OCI-LY7 (cell line): ENCODE measurements around the gene LYAR. TPM values are rescaled to one million over a fixed set of nuclear protein-coding genes. Genes with fewer than 3 reads are reported as not detected.

ENCODE experiments used
- BruUV-seq: library from RNA; stranded (reverse); fragments of 400-500 nt; replicated peaks from 2 replicates; lab custom pipeline; 2021; lab: Mats Ljungman, UMichigan
- CTCF ChIA-PET: fragments of 300-600 bp; sonication (Branson Sonifier 250); formaldehyde crosslinking; loops from one replicate; lab custom pipeline; 2022; ENCODE audit warnings: antibody characterized with exemption; ENCODE audit not compliant: unreplicated experiment; lab: Charles Lee
- POLR2A ChIA-PET: fragments of 300-600 bp; sonication (Branson Sonifier 250); formaldehyde crosslinking; loops from one replicate; lab custom pipeline; 2022; ENCODE audit warnings: antibody characterized with exemption; lab: Charles Lee
- DNase-seq: peaks from one replicate; pipeline ENCODE4 v3.0.0-alpha.2; 2015; ENCODE audit warnings: low spot score
- H2AFZ ChIP-seq: fragments of 200-600 bp; sonication (generic), shearing (Covaris generic); 2 replicates; pipeline ENCODE4 v1.6.1; 2014; ENCODE audit warnings: mild to moderate bottlenecking, antibody characterized with exemption, low read length, moderate library complexity
- H3K27ac ChIP-seq: fragments of 200-600 bp; sonication (generic); 2 replicates; pipeline ENCODE4 v1.5.1; 2014; ENCODE audit warnings: mixed run types, low read depth, mild to moderate bottlenecking, moderate library complexity, low read length, inconsistent platforms; ENCODE audit not compliant: poor library complexity, severe bottlenecking
- H3K36me3 ChIP-seq: fragments of 200-600 bp; sonication (generic); 2 replicates; pipeline ENCODE4 v1.6.1; 2014; ENCODE audit warnings: mild to moderate bottlenecking, antibody characterized with exemption, low read length, moderate library complexity, mixed read lengths; ENCODE audit not compliant: insufficient read depth
- H3K4me1 ChIP-seq: fragments of 200-600 bp; sonication (generic); 2 replicates; pipeline ENCODE4 v1.5.1; 2014; ENCODE audit warnings: mild to moderate bottlenecking, low read length; ENCODE audit not compliant: insufficient read depth, poor library complexity, severe bottlenecking
- H3K4me2 ChIP-seq: fragments of 200-600 bp; sonication (generic); 2 replicates; pipeline ENCODE4 v1.6.1; 2014; ENCODE audit warnings: mild to moderate bottlenecking, low read length
- H3K4me3 ChIP-seq: fragments of 200-600 bp; sonication (generic); 2 replicates; pipeline ENCODE4 v1.5.1; 2014; ENCODE audit warnings: mild to moderate bottlenecking, low read depth, low read length; ENCODE audit not compliant: poor library complexity, severe bottlenecking
- H3K79me2 ChIP-seq: fragments of 200-600 bp; sonication (generic); 2 replicates; pipeline ENCODE4 v1.6.1; 2016; ENCODE audit warnings: low read depth, mild to moderate bottlenecking, low read length, moderate library complexity, mixed read lengths; ENCODE audit not compliant: insufficient read depth
- H3K9me2 ChIP-seq: fragments of 200-600 bp; sonication (generic); 2 replicates; pipeline ENCODE4 v1.6.1; 2016; ENCODE audit warnings: mild to moderate bottlenecking, low read length, mixed read lengths; ENCODE audit not compliant: insufficient read depth
- H3K9me3 ChIP-seq: fragments of 200-600 bp; sonication (generic); 2 replicates; pipeline ENCODE4 v1.6.1; 2014; ENCODE audit warnings: mild to moderate bottlenecking, mixed run types, low read length, mixed read lengths
- H4K20me1 ChIP-seq: fragments of 200-600 bp; sonication (generic); 2 replicates; pipeline ENCODE4 v1.6.1; 2014; ENCODE audit warnings: mild to moderate bottlenecking, antibody characterized with exemption, low read length, moderate library complexity, mixed read lengths; ENCODE audit not compliant: insufficient read depth
- CTCF ChIP-seq: fragments of 200-600 bp; sonication (generic); conservative IDR thresholded peaks from 2 replicates; pipeline ENCODE4 v1.5.1; 2014; ENCODE audit warnings: mild to moderate bottlenecking, antibody characterized with exemption, low read length, moderate library complexity, mixed read lengths
- EZH2phosphoT487 ChIP-seq: fragments of 200-600 bp; sonication (generic); IDR thresholded peaks from 2 replicates; pipeline ENCODE4 v1.6.1; 2018; ENCODE audit warnings: low read depth, borderline replicate concordance, mild to moderate bottlenecking, mixed run types, antibody characterized with exemption, low read length, moderate library complexity, mixed read lengths
- intact Hi-C: fragments of 100-400 bp; cut with micrococcal nuclease; formaldehyde crosslinking; loops from one replicate; pipeline ENCODE4 v1.10.0; 2022; ENCODE audit not compliant: unreplicated experiment
- total RNA-seq, 2 experiments: library from RNA; depleted of rRNA in 1 of 2; stranded (reverse); fragments of >200 nt in 1 of 2; shearing (Covaris generic) in 1 of 2; gene quantifications; 2 replicates each; pipeline ENCODE4 v1.2.3, GENCODE V29; 2014 to 2022

The LYAR gene
- total RNA-seq, 2 experiments from 2014 or later, result 58.5 to 58.8 TPM

GRCh38 chr4:4320951-4321714 lies 31.2 kb upstream of the LYAR start:
- intact Hi-C loops, result no loop called here
- H3K9me3 ChIP-seq, result no peaks in the 10 kb centered on the region

GRCh38 chr4:4320528-4320927 lies 30.6 kb upstream of the LYAR start:
- TF ChIP-seq CTCF, result no peak
- TF ChIP-seq EZH2phosphoT487, result no peak

More at GRCh38 chr4:4320951-4321714, 31.2 kb upstream of the LYAR start:
- BruUV-seq, result no TSS peak
- H3K4me2 ChIP-seq, result no peak overlapping the region
- H4K20me1 ChIP-seq, result no peaks in the 10 kb centered on the region
- peaks cover 17% of the 10 kb centered on the region for H3K4me1 ChIP-seq
- TF ChIP-seq EZH2phosphoT487, result no peak
- TF ChIP-seq CTCF, result no peak
- no peaks in the 10 kb centered on the region for H3K9me2 ChIP-seq
- CTCF ChIA-PET, result no interaction called here
- H3K27ac ChIP-seq, result no peak overlapping the region
- H3K79me2 ChIP-seq, result no peaks in the 10 kb centered on the region
- H3K36me3 ChIP-seq, result peaks cover 31% of the 10 kb centered on the region; the same call in 1 of the 2 replicates
- no peak for DNase-seq
- no peak overlapping the region for H3K4me3 ChIP-seq
- H2AFZ ChIP-seq, result no peak overlapping the region
- POLR2A ChIA-PET, result no interaction called here

More at GRCh38 chr4:4320528-4320927, 30.6 kb upstream of the LYAR start:
- no peaks in the 10 kb centered on the region for H3K9me3 ChIP-seq
- ChIA-PET POLR2A (interaction anchor here (0.6 kb wide), 1 partner anchor 68 kb away, joined by 3 read pairs; no protein-coding TSS in a partner anchor), CTCF (no interaction called here)
- no peaks in the 10 kb centered on the region for H3K9me2 ChIP-seq
- no peak overlapping the region for H3K4me2 ChIP-seq
- DNase-seq, result no peak
- intact Hi-C loops, result no loop called here
- H4K20me1 ChIP-seq, result no peaks in the 10 kb centered on the region
- H3K27ac ChIP-seq, result no peak overlapping the region
- H2AFZ ChIP-seq, result no peak overlapping the region
- peaks cover 34% of the 10 kb centered on the region; the same call in 1 of the 2 replicates for H3K36me3 ChIP-seq
- H3K4me1 ChIP-seq, result peaks cover 23% of the 10 kb centered on the region
- H3K79me2 ChIP-seq, result no peaks in the 10 kb centered on the region
- H3K4me3 ChIP-seq, result no peak overlapping the region
- BruUV-seq, result no TSS peak
